ENCODE measurements around the gene KIF4A. TPM values are rescaled to one million over a fixed set of nuclear protein-coding genes. Genes with fewer than 3 reads are reported as not detected.

KIF4A gene
- total and polyA plus RNA-seq, 2 of the 13 experiments (the other 11 are each of a cell fraction or from before 2014, with no cell fraction given), result 9.4 to 28.2 TPM

GRCh38 chrX:70433848-70434351 lies 144.0 kb downstream of the KIF4A start (continued):
- TF ChIP-seq, protein P1, sequence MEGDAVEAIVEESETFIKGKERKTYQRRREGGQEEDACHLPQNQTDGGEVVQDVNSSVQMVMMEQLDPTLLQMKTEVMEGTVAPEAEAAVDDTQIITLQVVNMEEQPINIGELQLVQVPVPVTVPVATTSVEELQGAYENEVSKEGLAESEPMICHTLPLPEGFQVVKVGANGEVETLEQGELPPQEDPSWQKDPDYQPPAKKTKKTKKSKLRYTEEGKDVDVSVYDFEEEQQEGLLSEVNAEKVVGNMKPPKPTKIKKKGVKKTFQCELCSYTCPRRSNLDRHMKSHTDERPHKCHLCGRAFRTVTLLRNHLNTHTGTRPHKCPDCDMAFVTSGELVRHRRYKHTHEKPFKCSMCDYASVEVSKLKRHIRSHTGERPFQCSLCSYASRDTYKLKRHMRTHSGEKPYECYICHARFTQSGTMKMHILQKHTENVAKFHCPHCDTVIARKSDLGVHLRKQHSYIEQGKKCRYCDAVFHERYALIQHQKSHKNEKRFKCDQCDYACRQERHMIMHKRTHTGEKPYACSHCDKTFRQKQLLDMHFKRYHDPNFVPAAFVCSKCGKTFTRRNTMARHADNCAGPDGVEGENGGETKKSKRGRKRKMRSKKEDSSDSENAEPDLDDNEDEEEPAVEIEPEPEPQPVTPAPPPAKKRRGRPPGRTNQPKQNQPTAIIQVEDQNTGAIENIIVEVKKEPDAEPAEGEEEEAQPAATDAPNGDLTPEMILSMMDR (CRISPR knock-in tag; IDR thresholded peaks at IDR 0.05), result peak; percentile 92
- TF ChIP-seq, protein P2, sequence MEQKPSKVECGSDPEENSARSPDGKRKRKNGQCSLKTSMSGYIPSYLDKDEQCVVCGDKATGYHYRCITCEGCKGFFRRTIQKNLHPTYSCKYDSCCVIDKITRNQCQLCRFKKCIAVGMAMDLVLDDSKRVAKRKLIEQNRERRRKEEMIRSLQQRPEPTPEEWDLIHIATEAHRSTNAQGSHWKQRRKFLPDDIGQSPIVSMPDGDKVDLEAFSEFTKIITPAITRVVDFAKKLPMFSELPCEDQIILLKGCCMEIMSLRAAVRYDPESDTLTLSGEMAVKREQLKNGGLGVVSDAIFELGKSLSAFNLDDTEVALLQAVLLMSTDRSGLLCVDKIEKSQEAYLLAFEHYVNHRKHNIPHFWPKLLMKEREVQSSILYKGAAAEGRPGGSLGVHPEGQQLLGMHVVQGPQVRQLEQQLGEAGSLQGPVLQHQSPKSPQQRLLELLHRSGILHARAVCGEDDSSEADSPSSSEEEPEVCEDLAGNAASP (CRISPR knock-in tag; IDR thresholded peaks at IDR 0.05; ENCODE audit: borderline replicate concordance), result peak; percentile 82
- TF ChIP-seq SAP130 (CRISPR knock-in tag; IDR thresholded peaks at IDR 0.05; ENCODE audit: low read depth) (peak; percentile 69), KLF16 (CRISPR knock-in tag; IDR thresholded peaks at IDR 0.05) (0 out of 4 replicates have a peak, but pooled peaks of 1 of the 2 experiments have one; percentile 44), SALL2 (CRISPR knock-in tag; IDR thresholded peaks at IDR 0.05) (0 out of 2 replicates have a peak, but pooled peaks have one; percentile 35), SP5 (CRISPR knock-in tag; IDR thresholded peaks at IDR 0.05; ENCODE audit: borderline replicate concordance, low read depth) (0 out of 2 replicates have a peak, but pooled peaks have one; percentile 12), TEAD3 (CRISPR knock-in tag; optimal IDR thresholded peaks at IDR 0.05; ENCODE audit: borderline replicate concordance) (peak; percentile 36), MIER3 (CRISPR knock-in tag; IDR thresholded peaks at IDR 0.05; ENCODE audit: borderline replicate concordance) (peak; percentile 22; the same call in 1 of the 2 replicates), ASH2L (IDR thresholded peaks at IDR 0.05; ENCODE audit: insufficient read length, low read depth, low read length) (peak; percentile 64), PHF8 (CRISPR knock-in tag; IDR thresholded peaks at IDR 0.05) (peak; percentile 54; the same call in 1 of the 2 replicates), ATF3 (CRISPR knock-in tag; IDR thresholded peaks at IDR 0.05) (0 out of 2 replicates have a peak, but pooled peaks have one; percentile 16), SALL1 (CRISPR knock-in tag; IDR thresholded peaks at IDR 0.05) (peak; percentile 60; the same call in 1 of the 2 replicates), GTF2F1 (IDR thresholded peaks at IDR 0.05; ENCODE audit: low read length) (no peak), XRCC5 (optimal IDR thresholded peaks at IDR 0.05; ENCODE audit: low read length) (peak; percentile 40), NCOR1 (IDR thresholded peaks at IDR 0.05; ENCODE audit: borderline replicate concordance, low read length) (peak; percentile 55; the same call in 1 of the 2 replicates), BATF2 (CRISPR knock-in tag; IDR thresholded peaks at IDR 0.05) (no peak), GATAD1 (CRISPR knock-in tag; IDR thresholded peaks at IDR 0.05) (peak; percentile 66), MEIS2 (CRISPR knock-in tag; IDR thresholded peaks at IDR 0.05) (peak; percentile 46; the same call in 1 of the 2 replicates), HNRNPL (IDR thresholded peaks at IDR 0.05; ENCODE audit: low read depth, low read length) (0 out of 2 replicates have a peak, but pooled peaks have one; percentile 32), ZNF292 (CRISPR knock-in tag; IDR thresholded peaks at IDR 0.05; ENCODE audit: borderline replicate concordance, low read depth) (no peak), GATAD2A (CRISPR knock-in tag; IDR thresholded peaks at IDR 0.05) (peak; percentile 37), NAIF1 (CRISPR knock-in tag; IDR thresholded peaks at IDR 0.05; ENCODE audit: borderline replicate concordance) (peak; percentile 97)
- TF ChIP-seq, protein P3, sequence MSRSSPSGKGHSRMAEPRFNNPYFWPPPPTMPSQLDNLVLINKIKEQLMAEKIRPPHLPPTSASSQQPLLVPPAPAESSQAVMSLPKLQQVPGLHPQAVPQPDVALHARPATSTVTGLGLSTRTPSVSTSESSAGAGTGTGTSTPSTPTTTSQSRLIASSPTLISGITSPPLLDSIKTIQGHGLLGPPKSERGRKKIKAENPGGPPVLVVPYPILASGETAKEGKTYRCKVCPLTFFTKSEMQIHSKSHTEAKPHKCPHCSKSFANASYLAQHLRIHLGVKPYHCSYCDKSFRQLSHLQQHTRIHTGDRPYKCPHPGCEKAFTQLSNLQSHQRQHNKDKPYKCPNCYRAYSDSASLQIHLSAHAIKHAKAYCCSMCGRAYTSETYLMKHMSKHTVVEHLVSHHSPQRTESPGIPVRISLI (CRISPR knock-in tag; IDR thresholded peaks at IDR 0.05; ENCODE audit: borderline replicate concordance), result no peak
- TF ChIP-seq, protein P4, sequence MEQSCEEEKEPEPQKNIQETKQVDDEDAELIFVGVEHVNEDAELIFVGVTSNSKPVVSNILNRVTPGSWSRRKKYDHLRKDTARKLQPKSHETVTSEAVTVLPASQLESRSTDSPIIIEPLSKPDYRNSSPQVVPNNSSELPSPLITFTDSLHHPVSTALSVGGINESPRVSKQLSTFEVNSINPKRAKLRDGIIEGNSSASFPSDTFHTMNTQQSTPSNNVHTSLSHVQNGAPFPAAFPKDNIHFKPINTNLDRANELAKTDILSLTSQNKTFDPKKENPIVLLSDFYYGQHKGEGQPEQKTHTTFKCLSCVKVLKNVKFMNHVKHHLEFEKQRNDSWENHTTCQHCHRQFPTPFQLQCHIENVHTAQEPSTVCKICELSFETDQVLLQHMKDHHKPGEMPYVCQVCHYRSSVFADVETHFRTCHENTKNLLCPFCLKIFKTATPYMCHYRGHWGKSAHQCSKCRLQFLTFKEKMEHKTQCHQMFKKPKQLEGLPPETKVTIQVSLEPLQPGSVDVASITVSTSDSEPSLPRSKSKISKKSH (CRISPR knock-in tag; IDR thresholded peaks at IDR 0.05; ENCODE audit: borderline replicate concordance), result no peak; the same call in 1 of the 2 replicates

All from HepG2 (cell line).